NB4 (cell line): Measurements from ENCODE around the gene C1QTNF8.

Experiments
- CTCF ChIP-seq: IDR thresholded peaks from one replicate; pipeline ENCODE4 v1.5.1; 2012; ENCODE audit warnings: low read depth, low read length
- MYC ChIP-seq: IDR thresholded peaks from 2 replicates; pipeline ENCODE4 v1.6.1; 2011; ENCODE audit warnings: low read depth, low read length
- POLR2A ChIP-seq: IDR thresholded peaks from 2 replicates; pipeline ENCODE4 v1.6.1; 2011; ENCODE audit warnings: mild to moderate bottlenecking; ENCODE audit not compliant: insufficient read length; ENCODE audit errors: extremely low read depth

GRCh38 chr16:1079786-1080525, 16.1 kb downstream of the C1QTNF8 start:
- TF ChIP-seq POLR2A, result no peak
- TF ChIP-seq CTCF, result no peak
- TF ChIP-seq MYC, result no peak
